MM.1S (cell line): ENCODE measurements around the gene ST6GALNAC2.

Experiments used
- EZH2phosphoT487 ChIP-seq: fragments of 300-600 bp; sonication (generic); IDR thresholded peaks from 2 replicates; pipeline ENCODE4 v1.6.1; 2018; ENCODE audit warnings: antibody characterized with exemption, low read length
- TF ChIP-seq, protein P1 (sequence below): fragments of 300-600 bp; sonication (generic); IDR thresholded peaks from 2 replicates; pipeline ENCODE4 v1.5.1; 2016; ENCODE audit warnings: antibody characterized with exemption, low read length, mixed read lengths

DNA sequence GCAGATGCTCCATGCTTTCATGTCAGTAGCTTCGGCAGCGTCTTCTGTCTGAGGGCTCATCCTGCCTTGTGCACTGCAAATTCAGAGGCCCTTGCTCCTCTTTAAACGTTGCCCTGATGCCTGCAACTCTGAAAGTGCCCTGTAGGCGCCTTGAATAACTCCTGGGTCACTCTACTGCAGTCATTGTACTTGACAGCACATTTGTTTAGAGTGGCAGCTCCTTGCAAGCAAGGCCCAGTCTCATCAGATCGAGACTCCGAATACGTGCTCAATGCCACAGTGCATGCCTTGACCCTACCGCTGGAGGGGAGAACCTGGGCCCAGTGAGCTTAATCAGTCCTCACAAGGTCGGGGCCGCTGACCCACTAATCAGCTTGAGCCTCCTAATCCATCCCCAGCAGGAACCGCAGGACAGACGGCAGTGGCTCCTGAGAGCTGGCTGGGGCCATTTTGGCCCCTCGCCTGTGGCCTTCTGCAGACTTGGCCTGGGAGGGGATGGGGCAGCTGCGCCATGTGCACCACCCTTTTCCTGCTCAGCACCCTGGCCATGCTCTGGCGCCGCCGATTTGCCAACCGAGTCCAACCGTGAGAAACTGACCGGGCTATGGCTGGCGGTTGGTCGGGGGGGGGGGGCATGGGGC is 45.9 kb downstream of the ST6GALNAC2 start, which contains the start of gene PRCD:
- TF ChIP-seq, protein P1, sequence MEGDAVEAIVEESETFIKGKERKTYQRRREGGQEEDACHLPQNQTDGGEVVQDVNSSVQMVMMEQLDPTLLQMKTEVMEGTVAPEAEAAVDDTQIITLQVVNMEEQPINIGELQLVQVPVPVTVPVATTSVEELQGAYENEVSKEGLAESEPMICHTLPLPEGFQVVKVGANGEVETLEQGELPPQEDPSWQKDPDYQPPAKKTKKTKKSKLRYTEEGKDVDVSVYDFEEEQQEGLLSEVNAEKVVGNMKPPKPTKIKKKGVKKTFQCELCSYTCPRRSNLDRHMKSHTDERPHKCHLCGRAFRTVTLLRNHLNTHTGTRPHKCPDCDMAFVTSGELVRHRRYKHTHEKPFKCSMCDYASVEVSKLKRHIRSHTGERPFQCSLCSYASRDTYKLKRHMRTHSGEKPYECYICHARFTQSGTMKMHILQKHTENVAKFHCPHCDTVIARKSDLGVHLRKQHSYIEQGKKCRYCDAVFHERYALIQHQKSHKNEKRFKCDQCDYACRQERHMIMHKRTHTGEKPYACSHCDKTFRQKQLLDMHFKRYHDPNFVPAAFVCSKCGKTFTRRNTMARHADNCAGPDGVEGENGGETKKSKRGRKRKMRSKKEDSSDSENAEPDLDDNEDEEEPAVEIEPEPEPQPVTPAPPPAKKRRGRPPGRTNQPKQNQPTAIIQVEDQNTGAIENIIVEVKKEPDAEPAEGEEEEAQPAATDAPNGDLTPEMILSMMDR: no peak
- no peak for TF ChIP-seq EZH2phosphoT487
